Skin of body (tissue), 2 donors: ENCODE data around the gene YY1. TPM values are rescaled to one million over a fixed set of nuclear protein-coding genes. Genes with fewer than 3 reads are reported as not detected.

Experiments
- DNase-seq: peaks from one replicate; lab custom pipeline; 2025; lab: John Stamatoyannopoulos, UW
- total RNA-seq: library from RNA; depleted of rRNA; stranded (reverse); fragments of >200 nt; gene quantifications from one replicate; pipeline ENCODE4 v1.2.3, GENCODE V29; 2014

YY1 gene
- total RNA-seq, 1 donor from 2014 or later: 38.8 TPM

DNA sequence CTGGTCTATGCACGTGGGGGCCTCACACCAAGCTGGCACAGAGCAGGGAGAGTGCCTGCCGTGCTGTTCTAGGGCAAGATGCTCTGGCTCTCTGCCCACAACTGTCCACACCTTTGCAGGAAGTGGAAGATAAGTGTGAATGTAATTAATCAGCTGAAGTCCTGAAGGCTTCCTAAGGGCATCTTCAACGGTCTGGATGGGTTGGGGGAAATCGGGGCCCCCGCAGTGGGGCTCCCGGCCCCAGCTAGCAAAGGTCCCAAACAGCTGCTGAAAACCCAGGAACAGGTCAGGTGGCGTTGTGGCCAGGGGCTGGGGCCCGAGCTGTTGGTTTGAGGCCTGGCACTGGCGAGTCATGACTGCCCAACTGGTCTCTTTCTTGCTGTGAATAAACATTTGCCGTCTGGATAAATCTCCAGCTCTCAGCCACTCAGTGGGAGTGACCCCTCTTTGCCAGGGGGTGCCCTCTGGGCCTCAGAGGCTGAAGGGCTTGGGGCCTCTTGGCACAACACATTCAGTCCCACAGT is 74.0 kb downstream of the YY1 start:
- DNase-seq: no peak

DNA sequence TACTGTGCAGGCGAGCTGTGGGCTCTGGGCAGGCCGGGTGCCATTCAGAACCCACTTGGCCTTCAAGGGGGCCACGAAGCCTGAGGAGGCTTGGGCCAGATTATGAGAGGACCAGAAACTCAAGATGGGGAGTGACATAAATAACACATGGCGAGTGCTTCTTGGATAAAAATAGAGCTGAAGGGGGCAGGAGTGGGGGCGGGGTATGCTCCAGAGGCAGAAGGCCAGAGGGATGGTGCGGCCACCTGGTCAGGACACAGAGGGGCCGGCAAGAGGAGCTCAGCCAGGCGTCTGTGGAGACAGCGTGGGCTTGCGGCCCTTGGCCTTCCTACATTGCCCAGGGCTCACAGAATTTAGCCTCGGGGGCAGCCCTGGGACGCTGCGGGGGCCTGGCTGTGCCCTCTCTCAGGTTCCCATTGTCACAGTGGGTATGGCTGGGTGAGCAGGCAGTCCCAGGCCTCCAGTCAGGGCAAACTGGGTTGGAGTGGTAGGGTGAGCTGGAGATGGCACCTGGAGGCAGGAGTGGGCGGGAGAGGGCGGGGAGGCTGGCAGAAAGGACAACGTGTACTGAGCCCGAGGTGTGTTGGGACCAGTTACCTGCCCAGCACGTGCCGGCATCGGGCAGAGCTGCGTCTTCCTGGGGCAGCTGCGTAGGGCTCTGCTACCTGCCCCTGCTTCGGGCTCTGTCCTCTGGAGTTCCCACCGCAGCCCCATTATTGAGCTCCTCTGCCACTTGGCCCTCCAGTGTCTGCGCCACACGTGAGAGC is 74.7 kb downstream of the YY1 start:
- no peak for DNase-seq

DNA sequence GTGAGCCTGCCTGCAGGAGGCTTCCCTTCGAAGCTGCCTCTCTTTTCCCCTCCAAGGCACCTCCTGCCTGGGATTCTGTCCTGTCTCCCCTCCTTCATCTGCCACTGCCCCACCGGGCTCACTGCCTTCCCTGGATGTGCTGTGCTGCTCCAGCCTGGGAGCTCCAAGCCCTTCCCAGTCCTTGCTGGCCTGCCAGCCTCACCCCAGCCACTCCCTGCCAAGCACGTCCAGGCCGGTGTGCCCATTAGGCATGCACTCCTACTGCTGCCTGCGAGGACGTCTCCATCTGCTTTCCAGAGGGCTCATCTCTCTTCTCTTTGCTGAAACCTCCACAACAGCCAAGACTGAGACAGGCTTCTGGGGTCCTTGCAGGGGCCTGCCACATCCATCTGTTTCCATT is 75.8 kb downstream of the YY1 start:
- no peak for DNase-seq

DNA sequence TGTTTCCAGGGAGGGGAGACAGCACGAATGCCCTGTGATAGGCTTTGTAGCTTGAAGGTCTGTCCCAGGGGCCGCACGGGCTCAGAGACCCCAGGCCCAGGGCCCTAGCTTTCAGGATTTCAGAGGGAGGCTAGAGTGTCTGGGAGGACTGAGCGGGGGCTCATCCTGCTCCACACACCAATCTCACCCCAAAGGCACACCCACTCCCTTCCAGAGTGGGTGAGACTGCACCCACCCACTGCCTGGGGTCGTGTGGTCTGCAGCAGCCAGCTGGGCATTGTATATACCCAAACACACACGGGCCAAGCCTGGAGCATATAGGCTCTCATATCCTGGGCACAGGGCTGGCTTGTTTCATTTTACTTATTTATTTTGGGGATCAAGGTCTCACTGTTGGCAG is 78.4 kb downstream of the YY1 start:
- no peak for DNase-seq

DNA sequence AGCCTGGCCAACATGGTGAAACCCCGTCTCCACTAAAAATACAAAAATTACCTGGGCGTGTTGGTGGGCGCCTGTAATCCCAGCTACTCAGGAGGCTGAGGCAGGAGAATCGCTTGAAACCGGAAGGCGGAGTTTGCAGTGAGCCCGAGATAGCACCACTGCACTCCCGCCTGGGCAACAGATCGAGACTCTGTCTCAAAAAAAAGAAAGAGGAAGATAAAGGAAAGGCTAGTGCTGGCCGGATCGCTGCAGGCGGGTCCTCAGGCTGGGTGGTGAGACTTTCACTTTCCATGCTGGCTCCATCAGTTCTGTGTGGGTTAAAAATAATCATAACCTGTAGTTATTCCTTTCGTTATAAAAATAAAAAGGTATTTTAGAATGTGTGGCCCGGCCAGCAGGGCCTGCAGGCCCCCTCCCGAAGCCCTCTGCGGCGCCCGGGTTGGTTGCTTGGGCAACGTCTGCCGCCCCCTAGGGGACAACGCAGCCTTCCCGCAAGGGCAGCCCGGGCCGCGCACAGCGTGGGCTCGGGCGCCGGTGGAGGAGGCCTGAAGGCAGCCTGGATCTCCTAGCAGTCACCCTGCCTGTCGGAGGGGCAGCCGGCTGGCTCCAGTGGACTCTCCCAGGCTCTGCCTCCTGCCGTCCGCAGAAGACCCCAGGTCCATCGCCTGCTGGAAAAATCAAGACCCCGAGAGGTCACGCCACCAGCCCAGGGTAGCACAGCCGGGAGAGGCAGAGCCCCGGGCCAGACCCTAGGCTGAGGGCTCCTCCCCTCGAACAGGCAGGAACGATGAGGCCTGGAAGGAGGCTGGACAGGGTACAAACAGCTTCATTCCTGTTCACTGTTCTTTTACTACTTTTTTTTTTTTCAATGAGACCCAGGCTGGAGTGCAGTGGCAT is 79.2 kb downstream of the YY1 start:
- DNase-seq: no peak

DNA sequence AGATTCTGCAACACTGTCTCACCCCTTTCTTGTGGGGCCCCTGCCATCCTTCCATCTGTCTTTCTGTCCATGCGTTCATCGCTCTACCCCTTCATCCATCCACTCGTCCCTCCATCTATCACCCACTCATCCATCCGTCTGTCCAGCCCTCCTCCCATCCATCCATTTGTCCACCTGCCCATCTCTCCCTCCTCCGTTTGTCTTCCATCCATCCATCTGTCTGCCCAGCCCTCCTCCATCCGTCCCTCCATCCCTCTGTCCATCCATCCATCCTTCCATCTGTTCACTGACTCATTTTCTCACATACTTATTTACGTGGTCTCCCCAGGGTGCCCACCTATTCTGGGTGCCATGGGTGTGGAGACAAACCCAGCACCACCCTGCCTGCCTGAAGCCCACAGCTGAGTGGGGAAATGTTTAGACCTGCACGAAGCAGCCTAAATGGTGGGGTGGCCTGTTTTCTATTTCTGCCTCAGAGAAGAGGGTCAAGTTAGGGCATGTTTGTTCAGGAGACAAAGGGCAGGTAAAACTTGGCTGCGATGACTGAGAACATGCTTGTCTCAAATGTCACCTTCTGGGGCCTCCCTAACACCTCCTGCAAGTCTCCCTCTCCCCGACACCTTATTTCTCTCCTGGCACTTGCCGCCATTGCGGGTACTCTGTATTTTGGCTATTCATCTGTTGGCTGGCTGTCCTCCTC is 81.4 kb downstream of the YY1 start:
- DNase-seq: no peak

DNA sequence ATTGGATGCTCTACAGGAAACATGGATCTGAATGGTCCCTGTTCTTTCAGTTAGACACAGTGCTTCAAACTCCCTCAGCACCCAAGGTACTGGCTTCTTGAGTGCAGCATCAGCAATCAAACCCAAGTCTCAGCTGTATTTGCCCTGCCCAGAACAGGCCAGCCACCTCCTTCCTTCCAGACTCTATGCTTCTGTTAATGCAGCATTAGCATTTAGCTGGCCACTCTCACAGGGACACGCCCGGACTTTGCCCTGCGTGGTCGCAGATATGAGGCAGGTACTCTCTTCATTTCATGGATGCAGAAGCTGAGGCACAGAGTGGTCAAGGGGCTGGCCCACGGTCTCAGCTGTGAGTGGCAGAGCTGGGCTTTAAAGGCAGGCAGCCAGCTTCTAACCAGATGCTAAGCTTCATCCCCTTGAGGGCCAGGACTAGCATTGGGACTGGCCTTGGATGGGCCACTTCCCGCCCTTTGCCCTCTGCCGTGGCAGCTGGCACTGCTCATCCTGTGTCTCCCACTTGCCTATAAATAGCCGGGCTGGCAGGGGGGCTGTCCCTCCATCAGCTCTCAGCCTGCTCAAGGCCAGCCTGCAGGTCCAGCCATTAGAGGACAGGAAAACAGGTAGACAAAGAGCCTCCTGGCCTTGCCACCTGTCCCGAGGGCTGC is 82.7 kb downstream of the YY1 start:
- DNase-seq: no peak

DNA sequence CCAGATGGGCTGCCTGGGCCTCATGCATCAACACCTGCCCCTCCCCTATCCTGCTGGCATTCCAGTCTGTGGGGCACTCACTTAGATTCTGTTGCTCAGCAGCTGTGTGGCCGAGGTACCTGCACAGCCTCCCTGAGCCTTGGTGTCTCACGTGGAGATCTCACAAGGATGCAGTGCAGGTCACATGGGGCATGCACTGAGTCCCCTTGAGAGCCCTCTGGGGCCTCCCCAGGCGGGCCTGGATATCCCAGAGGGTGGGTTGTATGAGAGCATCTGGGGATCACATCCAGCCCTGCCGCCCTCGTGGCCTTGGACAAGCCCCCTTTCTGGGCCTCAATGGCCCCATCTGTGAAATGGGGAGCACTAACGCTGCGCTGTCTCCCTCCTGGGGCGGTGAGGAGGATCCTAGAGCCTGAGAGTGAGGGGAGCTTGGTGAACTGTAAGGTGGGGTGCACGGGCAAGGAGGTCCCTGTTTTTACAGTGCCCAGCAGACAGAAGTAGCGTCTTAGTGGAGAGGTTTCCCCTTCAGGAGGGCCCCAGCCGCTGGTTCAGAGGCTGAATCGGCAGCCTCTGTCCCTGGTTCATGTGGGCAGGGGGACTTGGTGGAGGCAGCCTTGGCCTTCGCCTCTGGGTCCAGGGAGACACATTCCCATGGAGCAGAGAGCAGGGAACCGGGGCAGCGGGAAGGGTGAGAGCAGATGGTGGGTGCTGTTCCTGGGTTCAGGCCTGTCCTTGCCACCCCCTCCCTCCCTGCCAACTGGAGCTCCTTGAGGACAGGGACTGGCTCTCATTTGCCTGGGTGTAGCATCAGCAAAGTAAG is 83.4 kb downstream of the YY1 start:
- no peak for DNase-seq

DNA sequence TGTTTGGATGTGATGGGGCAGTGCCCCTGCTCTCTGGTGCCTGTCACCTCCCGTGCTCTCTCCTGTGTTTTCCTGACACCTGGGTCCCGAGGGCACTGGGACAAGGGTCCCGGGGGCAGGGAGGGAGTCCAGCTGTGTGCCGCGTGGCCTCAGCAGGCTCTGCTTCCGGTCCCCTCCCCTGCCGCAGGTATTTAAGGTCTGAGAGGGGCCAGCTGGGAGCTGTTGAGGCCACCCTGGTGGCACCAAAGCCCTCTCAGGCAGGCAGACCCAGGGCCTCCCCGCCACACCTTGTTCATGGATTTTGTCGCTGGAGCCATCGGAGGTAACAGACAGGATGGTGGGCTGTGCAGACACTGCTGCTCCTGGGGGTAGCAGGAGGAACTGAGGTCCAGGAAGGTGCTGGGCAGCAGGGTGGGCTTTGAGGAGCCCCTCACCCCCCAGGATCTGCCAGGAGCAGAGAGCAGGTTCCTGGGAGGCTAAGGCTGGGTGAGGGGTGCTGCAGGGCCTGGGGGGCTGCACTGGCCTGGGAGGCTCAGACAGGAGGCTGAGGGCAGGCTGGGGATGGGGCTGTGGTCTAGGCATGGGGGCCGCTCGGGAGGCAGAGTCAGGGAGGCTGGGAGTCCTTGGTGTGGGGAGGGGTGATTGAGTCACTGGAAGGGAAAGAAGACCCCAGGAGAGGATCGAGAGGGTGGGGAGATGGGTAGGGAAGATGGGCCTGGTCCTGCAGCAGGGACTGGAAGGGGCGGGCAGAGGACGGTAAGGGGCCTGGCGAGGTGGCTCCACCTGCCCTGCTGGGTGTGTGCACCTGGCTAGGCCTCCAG is 84.4 kb downstream of the YY1 start, which contains the start of gene SLC25A47:
TSS of gene SLC25A47 (plus strand) at position 219 of the 821 bp plus-strand sequence. CDS start at position 295, 76 bp downstream.
- DNase-seq: no peak

DNA sequence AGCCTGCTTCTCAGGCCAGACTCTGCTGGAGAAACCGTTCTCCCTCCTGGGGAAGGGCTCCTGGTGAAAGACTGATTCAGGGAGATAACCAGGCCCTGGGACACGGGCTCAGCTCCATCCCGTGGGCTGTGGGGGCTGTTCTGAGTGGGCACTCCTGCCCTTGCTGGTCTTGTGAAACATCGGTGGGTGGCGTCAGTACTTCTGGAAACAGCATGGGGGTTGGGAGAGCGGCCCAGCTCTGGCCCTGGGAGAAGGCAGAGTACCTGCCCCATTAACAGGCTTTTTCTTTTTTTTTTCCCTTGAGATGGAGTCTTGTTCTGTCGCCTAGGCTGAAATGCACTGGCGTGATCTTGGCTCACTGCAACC is 85.0 kb downstream of the YY1 start:
- DNase-seq: no peak

DNA sequence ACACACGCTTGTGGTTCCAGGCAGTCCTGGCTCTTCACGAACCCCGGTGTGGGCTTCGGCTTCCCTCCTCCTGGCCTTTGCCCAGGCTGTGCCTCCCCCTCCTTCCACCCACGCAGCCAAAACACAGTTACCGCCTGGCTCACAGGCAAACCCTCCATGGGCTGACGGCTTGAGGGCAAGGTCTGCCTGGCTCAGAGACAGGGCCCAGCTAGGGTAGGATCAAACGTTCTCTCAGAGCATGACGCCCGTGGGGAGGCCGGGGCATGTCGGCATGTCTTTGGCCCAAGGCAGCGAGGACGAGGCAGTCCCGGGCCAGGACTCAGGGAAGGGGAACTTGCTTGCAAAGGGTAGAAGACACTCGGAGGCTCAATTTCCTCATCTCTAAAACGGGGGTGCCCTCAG is 86.3 kb downstream of the YY1 start:
- DNase-seq: no peak

DNA sequence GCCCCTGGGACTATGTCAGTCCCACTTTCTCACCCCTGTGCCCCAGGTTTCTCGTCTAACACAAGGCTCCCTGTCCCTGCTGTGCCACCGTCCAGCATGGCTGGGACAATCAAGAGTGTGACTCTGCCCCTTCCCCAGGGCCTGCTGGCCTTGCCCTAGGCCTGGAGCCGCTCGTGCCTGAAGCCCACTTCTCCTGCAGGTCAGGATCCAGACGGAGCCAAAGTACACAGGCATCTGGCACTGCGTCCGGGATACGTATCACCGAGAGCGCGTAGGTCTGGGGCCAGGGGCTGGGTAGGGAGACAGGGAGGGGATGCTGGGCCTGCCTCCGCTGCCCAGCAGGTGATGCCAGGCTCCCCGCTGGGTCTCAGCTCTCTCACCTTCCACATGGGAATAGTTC is 87.0 kb downstream of the YY1 start:
- no peak for DNase-seq

DNA sequence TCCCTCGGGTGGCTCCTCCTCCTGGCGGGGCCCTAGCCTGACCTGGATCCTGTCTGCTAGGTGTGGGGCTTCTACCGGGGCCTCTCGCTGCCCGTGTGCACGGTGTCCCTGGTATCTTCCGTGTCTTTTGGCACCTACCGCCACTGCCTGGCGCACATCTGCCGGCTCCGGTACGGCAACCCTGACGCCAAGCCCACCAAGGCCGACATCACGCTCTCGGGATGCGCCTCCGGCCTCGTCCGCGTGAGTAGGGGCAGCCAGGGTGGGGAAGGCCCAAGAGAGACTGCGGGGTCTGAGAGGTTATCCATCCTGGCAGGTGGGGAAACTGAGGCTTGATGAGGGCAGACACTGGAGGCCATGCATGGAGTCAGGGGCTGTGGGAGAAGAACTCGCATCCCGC is 88.2 kb downstream of the YY1 start:
- DNase-seq: no peak

DNA sequence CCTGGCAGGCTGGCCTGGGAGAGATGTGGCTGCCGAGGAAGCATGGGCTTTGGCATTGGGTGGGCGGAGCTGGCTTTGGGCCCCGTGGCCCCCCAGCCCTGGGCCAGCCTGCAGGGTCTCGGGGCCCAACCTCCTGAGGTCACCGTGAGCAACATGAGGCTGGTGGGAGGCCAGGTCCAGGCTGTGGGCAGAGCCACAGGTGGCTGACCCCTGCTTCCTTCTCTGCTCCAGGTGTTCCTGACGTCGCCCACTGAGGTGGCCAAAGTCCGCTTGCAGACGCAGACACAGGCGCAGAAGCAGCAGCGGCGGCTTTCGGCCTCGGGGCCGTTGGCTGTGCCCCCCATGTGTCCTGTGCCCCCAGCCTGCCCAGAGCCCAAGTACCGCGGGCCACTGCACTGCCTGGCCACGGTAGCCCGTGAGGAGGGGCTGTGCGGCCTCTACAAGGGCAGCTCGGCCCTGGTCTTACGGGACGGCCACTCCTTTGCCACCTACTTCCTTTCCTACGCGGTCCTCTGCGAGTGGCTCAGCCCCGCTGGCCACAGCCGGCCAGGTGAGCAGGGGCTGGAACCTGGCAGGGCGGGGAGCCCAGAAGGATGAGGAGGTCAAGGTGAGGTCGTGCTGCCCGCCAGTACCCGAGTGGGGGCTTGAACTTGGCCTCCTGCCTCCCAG is 89.7 kb downstream of the YY1 start:
- DNase-seq: no peak

DNA sequence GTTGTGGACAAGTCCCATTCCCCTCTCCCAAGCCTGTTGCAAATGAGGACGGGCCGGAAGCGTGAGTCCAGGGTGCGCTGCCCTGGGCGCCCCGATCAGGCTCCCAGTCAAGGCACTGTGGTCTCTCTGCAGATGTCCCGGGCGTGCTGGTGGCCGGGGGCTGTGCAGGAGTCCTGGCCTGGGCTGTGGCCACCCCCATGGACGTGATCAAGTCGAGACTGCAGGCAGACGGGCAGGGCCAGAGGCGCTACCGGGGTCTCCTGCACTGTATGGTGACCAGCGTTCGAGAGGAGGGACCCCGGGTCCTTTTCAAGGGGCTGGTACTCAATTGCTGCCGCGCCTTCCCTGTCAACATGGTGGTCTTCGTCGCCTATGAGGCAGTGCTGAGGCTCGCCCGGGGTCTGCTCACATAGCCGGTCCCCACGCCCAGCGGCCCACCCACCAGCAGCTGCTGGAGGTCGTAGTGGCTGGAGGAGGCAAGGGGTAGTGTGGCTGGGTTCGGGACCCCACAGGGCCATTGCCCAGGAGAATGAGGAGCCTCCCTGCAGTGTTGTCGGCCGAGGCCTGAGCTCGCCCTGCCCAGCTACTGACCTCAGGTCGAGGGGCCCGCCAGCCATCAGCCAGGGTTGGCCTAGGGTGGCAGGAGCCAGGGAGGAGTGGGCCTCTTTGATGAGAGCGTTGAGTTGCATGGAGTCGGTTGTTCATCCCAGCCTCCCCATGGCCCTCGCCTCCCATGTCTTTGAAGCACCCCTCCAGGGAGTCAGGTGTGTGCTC is 90.5 kb downstream of the YY1 start:
- DNase-seq: no peak

DNA sequence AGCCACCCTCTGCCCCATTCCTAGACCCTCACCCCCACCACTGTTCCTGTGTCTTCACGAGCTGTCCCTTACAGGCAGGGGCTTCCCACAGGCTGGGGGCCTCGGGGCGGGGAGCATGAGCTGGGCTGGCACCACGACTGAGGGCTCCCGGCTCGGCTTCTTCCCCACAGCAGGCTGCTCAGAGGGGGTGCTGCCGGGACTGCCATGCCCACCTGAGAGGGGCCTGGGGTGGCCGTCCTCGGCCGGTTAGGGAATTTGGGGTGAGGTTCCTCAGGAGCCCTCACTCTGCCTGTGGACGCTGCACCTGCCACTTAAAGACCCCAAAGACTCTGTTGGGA is 91.0 kb downstream of the YY1 start:
- DNase-seq: no peak

DNA sequence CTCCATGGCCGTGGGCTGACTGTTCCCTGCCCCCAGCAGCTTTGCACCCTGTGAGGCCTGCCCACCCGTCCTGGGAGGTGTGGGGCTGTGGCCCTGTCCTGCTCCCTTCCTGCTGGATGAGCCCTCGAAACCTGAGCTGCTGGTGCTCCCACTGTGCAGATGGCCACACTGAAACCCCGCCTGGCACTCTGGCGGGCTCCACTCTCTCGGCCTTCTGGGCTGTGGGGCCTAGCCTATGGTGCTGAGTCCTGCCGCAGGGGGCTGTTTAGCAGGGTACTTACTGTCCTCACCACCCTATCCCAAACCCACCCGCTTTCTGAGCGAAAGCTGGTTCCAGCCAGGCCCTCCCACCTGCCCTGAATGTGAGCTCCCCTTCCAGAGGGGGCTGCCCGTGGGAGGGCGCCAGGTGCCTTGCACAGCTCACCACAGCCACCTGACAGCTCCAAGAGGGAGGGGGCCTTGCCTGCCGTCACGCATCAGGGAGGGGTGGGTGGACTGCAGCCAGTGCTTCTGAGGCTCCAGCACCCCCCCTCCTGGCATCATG is 91.5 kb downstream of the YY1 start:
- no peak for DNase-seq

DNA sequence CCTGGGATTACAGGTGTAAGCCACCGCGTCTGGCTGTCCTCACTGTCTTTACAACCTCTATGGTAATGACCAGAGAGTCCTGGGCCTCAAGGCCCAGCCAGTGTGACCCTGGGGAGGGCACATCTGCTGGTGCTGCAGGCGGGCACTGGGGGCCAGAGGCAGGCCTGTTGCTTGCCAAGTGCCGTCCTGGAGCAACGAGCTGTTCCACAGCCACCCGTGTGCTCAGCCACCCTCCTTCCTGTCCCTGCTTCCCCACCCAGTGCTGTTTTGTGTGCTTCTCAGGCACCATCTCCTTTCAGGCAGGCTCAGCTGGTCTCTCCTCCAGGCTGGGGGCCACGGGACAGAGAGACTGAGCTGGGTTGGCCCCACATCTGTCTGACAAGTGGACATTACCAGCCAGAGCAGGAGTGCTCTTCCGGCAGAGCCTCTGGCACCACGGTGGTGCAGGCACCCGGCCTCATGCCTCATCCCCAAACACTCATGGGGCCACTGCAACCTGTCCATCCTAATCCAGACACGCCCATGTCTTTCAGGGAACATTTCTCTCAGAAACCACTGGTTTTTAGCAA is 93.2 kb downstream of the YY1 start:
- DNase-seq: no peak
